SK-N-SH treated with all-trans-retinoic acid at 6 μM for 48 hours (cell line): Measurements from ENCODE around the gene CFAP57.

Experiments
- CREB5 ChIP-seq: fragments of 250-450 bp; sonication (Bioruptor Pico); IDR thresholded peaks from 2 replicates; pipeline ENCODE4 v1.5.1; 2020; ENCODE audit warnings: low read depth, mild to moderate bottlenecking, moderate library complexity
- GLIS3 ChIP-seq: fragments of 250-450 bp; sonication (Bioruptor Pico); IDR thresholded peaks from 2 replicates; pipeline ENCODE4 v1.5.0; 2020; ENCODE audit warnings: mild to moderate bottlenecking, moderate library complexity
- OSR1 ChIP-seq: fragments of 250-450 bp; sonication (Bioruptor Pico); IDR thresholded peaks from 2 replicates; pipeline ENCODE4 v1.8.0; 2022; ENCODE audit warnings: moderate library complexity, mild to moderate bottlenecking, inconsistent platforms
- PATZ1 ChIP-seq: fragments of 250-450 bp; sonication (Bioruptor Pico); IDR thresholded peaks from 2 replicates; pipeline ENCODE4 v1.8.0; 2020; ENCODE audit warnings: mild to moderate bottlenecking, moderate library complexity, borderline replicate concordance
- PPARA ChIP-seq: fragments of 250-450 bp; sonication (Bioruptor Pico); IDR thresholded peaks from 2 replicates; pipeline ENCODE4 v1.5.0; 2020; ENCODE audit warnings: mild to moderate bottlenecking, borderline replicate concordance
- RARB ChIP-seq: fragments of 250-450 bp; sonication (Bioruptor Pico); IDR thresholded peaks from 2 replicates; pipeline ENCODE4 v1.8.0; 2021; ENCODE audit warnings: mild to moderate bottlenecking, moderate library complexity
- TCF4 ChIP-seq: fragments of 250-450 bp; sonication (Bioruptor Pico); IDR thresholded peaks from 2 replicates; pipeline ENCODE4 v1.8.0; 2021; ENCODE audit warnings: mild to moderate bottlenecking, moderate library complexity, borderline replicate concordance
- TSHZ2 ChIP-seq: fragments of 250-450 bp; sonication (Bioruptor Pico); IDR thresholded peaks from 2 replicates; pipeline ENCODE4 v1.5.0; 2020; ENCODE audit warnings: mild to moderate bottlenecking, moderate library complexity
- ZC3H10 ChIP-seq: fragments of 250-450 bp; sonication (Bioruptor Pico); IDR thresholded peaks from 2 replicates; pipeline ENCODE4 v1.5.1; 2021; ENCODE audit warnings: mild to moderate bottlenecking, moderate library complexity
- ZFP3 ChIP-seq: fragments of 250-450 bp; sonication (Bioruptor Pico); IDR thresholded peaks from 2 replicates; pipeline ENCODE4 v1.5.0; 2020; ENCODE audit warnings: mild to moderate bottlenecking, moderate library complexity
- ZNF565 ChIP-seq: fragments of 450-650 bp; formaldehyde crosslinking; conservative IDR thresholded peaks from 2 replicates; pipeline ENCODE4 v1.5.0; 2020; ENCODE audit warnings: low read depth, mild to moderate bottlenecking, moderate library complexity
- ZNF8 ChIP-seq: fragments of 450-650 bp; formaldehyde crosslinking; IDR thresholded peaks from 2 replicates; pipeline ENCODE4 v1.5.0; 2020; ENCODE audit warnings: mild to moderate bottlenecking, moderate library complexity

GRCh38 chr1:43267291-43267805, 95.2 kb downstream of the CFAP57 start:
- TF ChIP-seq ZNF8 (CRISPR knock-in tag) (no peak), RARB (CRISPR knock-in tag) (no peak), ZNF565 (CRISPR knock-in tag) (no peak), CREB5 (CRISPR knock-in tag) (no peak), ZC3H10 (no peak), TCF4 (CRISPR knock-in tag) (no peak), OSR1 (CRISPR knock-in tag) (no peak), TSHZ2 (CRISPR knock-in tag) (no peak), PPARA (CRISPR knock-in tag) (no peak), GLIS3 (CRISPR knock-in tag) (no peak), PATZ1 (no peak), ZFP3 (CRISPR knock-in tag) (no peak)
